Astrocyte (in vitro differentiated cells and primary cell): ENCODE measurements around the gene APOBEC3C.

ENCODE experiments used
- EZH2 ChIP-seq: IDR thresholded peaks from 2 replicates; pipeline ENCODE4 v1.6.1; 2012; ENCODE audit warnings: mild to moderate bottlenecking, low read length, inconsistent platforms; ENCODE audit not compliant: insufficient read depth
- TF ChIP-seq, protein P1 (sequence below): IDR thresholded peaks from 2 replicates; pipeline ENCODE4 v1.5.1; 2011; ENCODE audit warnings: low read depth, mild to moderate bottlenecking, inconsistent platforms, low read length, moderate library complexity; ENCODE audit not compliant: insufficient read depth

DNA sequence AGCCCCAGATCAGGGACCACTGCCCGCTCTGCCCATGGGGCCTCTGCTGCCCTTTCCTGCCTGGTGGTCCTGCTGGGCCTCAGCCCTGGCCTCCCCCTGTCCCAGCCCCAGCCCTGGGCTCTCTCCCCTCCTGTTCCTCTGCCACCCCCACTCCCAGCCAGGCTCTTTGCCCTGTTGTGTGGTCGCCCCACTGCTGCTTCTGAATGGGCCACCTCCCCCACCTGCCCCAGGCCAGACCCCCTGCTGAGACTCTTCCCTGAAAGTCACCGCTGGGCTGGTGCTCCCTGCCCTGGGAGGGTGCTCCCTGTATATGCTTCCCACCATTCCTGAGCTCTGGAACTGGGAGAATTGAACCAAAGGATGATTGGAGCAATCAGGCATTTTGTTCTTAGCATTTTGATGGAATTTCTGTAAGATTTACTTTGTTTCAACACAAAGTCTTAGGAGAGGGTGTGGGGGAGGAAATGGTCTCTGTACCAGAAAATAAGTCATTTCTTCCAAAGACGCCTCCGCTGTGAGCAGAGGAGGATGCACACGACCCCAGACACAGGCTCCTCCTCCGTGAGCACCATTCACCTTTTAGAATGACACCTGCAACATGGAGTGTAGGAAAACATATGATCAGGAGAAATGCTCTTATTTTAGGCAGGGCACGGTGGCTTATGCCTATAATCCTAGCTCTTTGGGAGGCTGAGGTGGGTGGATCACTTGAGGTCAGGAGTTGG is 26.7 kb upstream of the APOBEC3C start:
- TF ChIP-seq, protein P1, sequence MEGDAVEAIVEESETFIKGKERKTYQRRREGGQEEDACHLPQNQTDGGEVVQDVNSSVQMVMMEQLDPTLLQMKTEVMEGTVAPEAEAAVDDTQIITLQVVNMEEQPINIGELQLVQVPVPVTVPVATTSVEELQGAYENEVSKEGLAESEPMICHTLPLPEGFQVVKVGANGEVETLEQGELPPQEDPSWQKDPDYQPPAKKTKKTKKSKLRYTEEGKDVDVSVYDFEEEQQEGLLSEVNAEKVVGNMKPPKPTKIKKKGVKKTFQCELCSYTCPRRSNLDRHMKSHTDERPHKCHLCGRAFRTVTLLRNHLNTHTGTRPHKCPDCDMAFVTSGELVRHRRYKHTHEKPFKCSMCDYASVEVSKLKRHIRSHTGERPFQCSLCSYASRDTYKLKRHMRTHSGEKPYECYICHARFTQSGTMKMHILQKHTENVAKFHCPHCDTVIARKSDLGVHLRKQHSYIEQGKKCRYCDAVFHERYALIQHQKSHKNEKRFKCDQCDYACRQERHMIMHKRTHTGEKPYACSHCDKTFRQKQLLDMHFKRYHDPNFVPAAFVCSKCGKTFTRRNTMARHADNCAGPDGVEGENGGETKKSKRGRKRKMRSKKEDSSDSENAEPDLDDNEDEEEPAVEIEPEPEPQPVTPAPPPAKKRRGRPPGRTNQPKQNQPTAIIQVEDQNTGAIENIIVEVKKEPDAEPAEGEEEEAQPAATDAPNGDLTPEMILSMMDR = no peak
- no peak for TF ChIP-seq EZH2
